Skin of body (tissue), 2 donors: ENCODE results near the gene TAMALIN. TPM values are rescaled to one million over a fixed set of nuclear protein-coding genes. Genes with fewer than 3 reads are reported as not detected.

Source experiments
- DNase-seq: peaks from one replicate; lab custom pipeline; 2025; lab: John Stamatoyannopoulos, UW
- total RNA-seq: library from RNA; depleted of rRNA; stranded (reverse); fragments of >200 nt; gene quantifications from one replicate; pipeline ENCODE4 v1.2.3, GENCODE V29; 2014

The TAMALIN gene
- total RNA-seq, 1 donor from 2014 or later = 17.0 TPM

GRCh38 chr12:52013626-52014310, 7.0 kb downstream of the TAMALIN start:
- DNase-seq = no peak

- DNase-seq = no peak
Measured at GRCh38 chr12:52014567-52015530, 8.1 kb downstream of the TAMALIN start.

- DNase-seq = no peak
Measured at GRCh38 chr12:52015532-52016041, 8.8 kb downstream of the TAMALIN start.

- no peak for DNase-seq
Measured at GRCh38 chr12:52018433-52019112, 11.8 kb downstream of the TAMALIN start.

GRCh38 chr12:52019113-52019770, 12.5 kb downstream of the TAMALIN start:
- DNase-seq = no peak

GRCh38 chr12:52020539-52021336, 14.0 kb downstream of the TAMALIN start:
- no peak for DNase-seq

- DNase-seq = no peak
Measured at GRCh38 chr12:52022841-52023181, 16.1 kb downstream of the TAMALIN start.

GRCh38 chr12:52023182-52023975, 16.6 kb downstream of the TAMALIN start:
- peak; percentile 33 for DNase-seq

GRCh38 chr12:52023976-52024688, 17.4 kb downstream of the TAMALIN start:
- DNase-seq = no peak

GRCh38 chr12:52024845-52025230, 18.1 kb downstream of the TAMALIN start:
- DNase-seq = no peak

- no peak for DNase-seq
Measured at GRCh38 chr12:52026263-52026662, 19.5 kb downstream of the TAMALIN start.

GRCh38 chr12:52027085-52027843, 20.5 kb downstream of the TAMALIN start:
- DNase-seq = no peak

- DNase-seq = no peak
Measured at GRCh38 chr12:52029685-52030084, 22.9 kb downstream of the TAMALIN start.

GRCh38 chr12:52032446-52032803, 25.7 kb downstream of the TAMALIN start:
- DNase-seq = peak; percentile 69

- peak; percentile 98 for DNase-seq
Measured at GRCh38 chr12:52032804-52033445, 26.2 kb downstream of the TAMALIN start.

- DNase-seq = no peak
Measured at GRCh38 chr12:52033446-52034140, 26.8 kb downstream of the TAMALIN start.

GRCh38 chr12:52035190-52035589, 28.4 kb downstream of the TAMALIN start:
- peak; percentile 49 for DNase-seq
